PC-9 (cell line): Measurements from ENCODE around the gene SDSL. TPM values are rescaled to one million over a fixed set of nuclear protein-coding genes. Genes with fewer than 3 reads are reported as not detected.

Experiments
- BruUV-seq: library from RNA; stranded (reverse); fragments of 400-500 nt; replicated peaks from 2 replicates; lab custom pipeline; 2021; lab: Mats Ljungman, UMichigan
- CTCF ChIA-PET: fragments of 300-600 bp; sonication (Branson Sonifier 250); formaldehyde crosslinking; loops from one replicate; lab custom pipeline; 2022; ENCODE audit warnings: antibody characterized with exemption; lab: Charles Lee
- POLR2A ChIA-PET: fragments of 300-600 bp; sonication (Branson Sonifier 250); formaldehyde crosslinking; loops from one replicate; lab custom pipeline; 2022; ENCODE audit warnings: antibody characterized with exemption; ENCODE audit not compliant: unreplicated experiment; lab: Charles Lee
- DNase-seq, 2 experiments: peaks; one replicate each; pipeline versions ENCODE4 v3.0.0 to v3.0.0-alpha.2; 2015 to 2022; ENCODE audit warnings: mixed read lengths in 1 of 2
- H2AFZ ChIP-seq: fragments of 200-600 bp; sonication (generic); 2 replicates; pipeline ENCODE4 v1.8.1; 2017; ENCODE audit warnings: antibody characterized with exemption
- H3F3A ChIP-seq: fragments of 200-600 bp; sonication (generic); 2 replicates; pipeline ENCODE4 v1.8.1; 2017; ENCODE audit warnings: antibody characterized with exemption, mild to moderate bottlenecking, low read depth; ENCODE audit not compliant: insufficient read depth
- H3K27ac ChIP-seq: fragments of 200-600 bp; sonication (generic); 2 replicates; pipeline ENCODE4 v1.6.1; 2016; ENCODE audit warnings: mixed run types
- H3K27me3 ChIP-seq: fragments of 200-600 bp; sonication (generic); 2 replicates; pipeline ENCODE4 v1.6.1; 2016; ENCODE audit warnings: low read depth, mixed run types; ENCODE audit not compliant: insufficient read depth
- H3K36me3 ChIP-seq: fragments of 200-600 bp; sonication (generic); 2 replicates; pipeline ENCODE4 v1.6.1; 2016; ENCODE audit warnings: low read depth, mixed run types
- H3K4me1 ChIP-seq: fragments of 200-600 bp; sonication (generic); replicated peaks from 2 replicates; pipeline ENCODE4 v1.6.1; 2016; ENCODE audit warnings: mixed run types; ENCODE audit not compliant: insufficient read depth
- H3K4me2 ChIP-seq: fragments of 200-600 bp; sonication (generic); 2 replicates; pipeline ENCODE4 v1.6.1; 2017; ENCODE audit warnings: mixed run types
- H3K4me3 ChIP-seq: fragments of 200-600 bp; sonication (generic); 2 replicates; pipeline ENCODE4 v1.6.1; 2016; ENCODE audit warnings: mixed run types
- H3K79me2 ChIP-seq: fragments of 200-600 bp; sonication (generic); 2 replicates; pipeline ENCODE4 v1.6.1; 2017; ENCODE audit warnings: low read depth, mixed run types
- H3K9me2 ChIP-seq: fragments of 200-600 bp; sonication (generic); 2 replicates; pipeline ENCODE4 v1.8.1; 2017; ENCODE audit warnings: mild to moderate bottlenecking; ENCODE audit not compliant: insufficient read depth
- H3K9me3 ChIP-seq: fragments of 200-600 bp; sonication (generic); 2 replicates; pipeline ENCODE4 v1.8.1; 2016; ENCODE audit warnings: low read depth; ENCODE audit not compliant: insufficient read depth
- H4K20me1 ChIP-seq: fragments of 200-600 bp; sonication (generic); 2 replicates; pipeline ENCODE4 v1.8.1; 2017; ENCODE audit not compliant: insufficient read depth
- CTCF ChIP-seq: fragments of 200-600 bp; sonication (generic); conservative IDR thresholded peaks from 2 replicates; pipeline ENCODE4 v1.6.1; 2017; ENCODE audit warnings: mixed run types, antibody characterized with exemption, mild to moderate bottlenecking, moderate library complexity
- EZH2 ChIP-seq: fragments of 200-600 bp; sonication (generic); IDR thresholded peaks from 2 replicates; pipeline ENCODE4 v1.8.0; 2017; ENCODE audit warnings: antibody characterized with exemption, low read depth
- intact Hi-C: fragments of 100-400 bp; cut with micrococcal nuclease; formaldehyde crosslinking; loops from one replicate; pipeline ENCODE4 v1.10.0; 2022; ENCODE audit not compliant: unreplicated experiment
- total RNA-seq: library from RNA; stranded (reverse); gene quantifications from 2 replicates; pipeline ENCODE4 v1.2.3, GENCODE V29; 2021

SDSL gene
- total RNA-seq, 1 experiment from 2014 or later, result 14.2 TPM

GRCh38 chr12:113485330-113485729, 63.1 kb downstream of the SDSL start:
- BruUV-seq, result no TSS peak
- ChIA-PET CTCF (no interaction called here), POLR2A (no interaction called here)
- Histone ChIP-seq H3K4me3 (no peak overlapping the region), H2AFZ (no peak overlapping the region), H3K9me3 (no peaks in the 10 kb centered on the region), H3F3A (no peaks in the 10 kb centered on the region), H3K9me2 (no peaks in the 10 kb centered on the region), H3K36me3 (no peaks in the 10 kb centered on the region), H3K79me2 (no peaks in the 10 kb centered on the region), H4K20me1 (peaks cover 8% of the 10 kb centered on the region; the same call in 1 of the 2 replicates), H3K27me3 (peaks cover 78% of the 10 kb centered on the region), H3K27ac (no peak overlapping the region), H3K4me2 (no peak overlapping the region), H3K4me1 (no peaks in the 10 kb centered on the region)
- intact Hi-C loops, result no loop called here
- DNase-seq, result no peak
- TF ChIP-seq EZH2 (no peak), CTCF (no peak)

GRCh38 chr12:113486722-113487121, 64.5 kb downstream of the SDSL start:
- ChIA-PET CTCF (no interaction called here), POLR2A (no interaction called here)
- Histone ChIP-seq H3K9me2 (no peaks in the 10 kb centered on the region), H3K79me2 (no peaks in the 10 kb centered on the region), H2AFZ (no peak overlapping the region), H4K20me1 (peaks cover 8% of the 10 kb centered on the region; the same call in 1 of the 2 replicates), H3F3A (no peaks in the 10 kb centered on the region), H3K9me3 (no peaks in the 10 kb centered on the region), H3K4me2 (no peak overlapping the region), H3K27me3 (peaks cover 67% of the 10 kb centered on the region), H3K4me1 (no peaks in the 10 kb centered on the region), H3K27ac (no peak overlapping the region), H3K36me3 (no peaks in the 10 kb centered on the region), H3K4me3 (no peak overlapping the region)
- BruUV-seq, result no TSS peak
- intact Hi-C loops, result no loop called here
- no peak for DNase-seq
- TF ChIP-seq EZH2, result no peak
- no peak for TF ChIP-seq CTCF

Other genes with a start within 250 kb of the SDSL start
- 80.1 and 81.3 TPM in 2 replicates for gene DDX54, start 236.9 kb upstream of the SDSL start, total RNA-seq
- gene RITA1, start 236.7 kb upstream of the SDSL start, total RNA-seq, result 15.8 and 16.1 TPM in 2 replicates
- gene TPCN1, start 200.9 kb upstream of the SDSL start, total RNA-seq, result 34.1 and 42.7 TPM in 2 replicates
- 29.0 and 39.1 TPM in 2 replicates for gene SLC8B1, start 87.3 kb upstream of the SDSL start, total RNA-seq
- 30.7 and 33.8 TPM in 2 replicates for gene PLBD2, start 63.8 kb upstream of the SDSL start, total RNA-seq
- not detected in 2 replicates for gene SDS, start 18.5 kb upstream of the SDSL start, total RNA-seq
- gene LHX5, start 49.5 kb downstream of the SDSL start, total RNA-seq, result 0.65 and 1.1 TPM in 2 replicates